ENCODE data around the gene TDO2.

DNA sequence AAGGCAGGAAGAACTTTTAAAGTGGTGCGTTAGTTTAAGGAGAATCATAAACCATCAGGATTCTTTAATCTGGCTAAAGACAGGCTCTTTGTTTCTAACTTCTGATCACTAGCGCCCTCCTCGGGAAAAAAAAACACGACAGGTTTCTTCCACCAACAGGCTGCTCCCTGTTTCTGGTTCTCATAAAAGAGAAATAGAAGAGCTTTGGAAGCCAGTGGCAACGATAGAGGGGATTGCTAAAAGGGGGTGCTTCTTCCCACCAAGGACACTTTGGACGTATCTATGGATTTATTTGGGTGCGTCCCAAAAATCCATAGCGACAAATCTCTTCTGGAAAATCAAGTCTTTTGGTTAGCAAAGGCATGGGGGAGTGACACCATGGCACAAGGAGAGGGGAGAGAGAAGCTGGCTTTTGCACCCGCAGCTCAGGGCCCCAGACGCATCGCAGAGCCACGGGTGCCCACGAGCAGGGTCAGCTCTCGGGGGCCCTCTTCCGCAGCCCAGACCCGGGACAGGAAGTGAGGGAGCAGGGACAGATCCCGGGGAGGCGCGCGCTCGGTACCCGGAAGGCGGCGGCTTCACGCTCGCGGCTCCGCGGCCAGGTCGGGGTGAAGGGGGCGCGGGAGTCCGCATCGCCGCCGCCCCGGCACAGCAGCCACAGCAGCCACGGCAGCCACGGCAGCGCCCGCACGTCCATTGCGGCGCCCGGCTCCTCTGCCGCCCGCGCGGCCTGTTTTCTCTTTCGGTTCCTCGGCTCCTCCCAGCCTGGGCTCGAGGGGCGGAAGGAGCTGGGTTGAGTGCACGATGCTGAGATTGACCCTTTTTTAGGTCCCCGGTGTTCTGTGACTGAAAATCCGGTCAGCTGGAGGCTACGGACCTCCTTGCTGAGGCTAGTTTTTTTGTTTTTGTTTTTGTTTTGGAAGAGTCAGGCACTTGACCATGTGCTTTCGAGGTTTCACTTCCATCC lies 49.9 kb downstream of the TDO2 start, which contains the start of gene CTSO:
- TF ChIP-seq TARDBP (IDR thresholded peaks at IDR 0.05), result no peak
- no peak for TF ChIP-seq ELF4 (IDR thresholded peaks at IDR 0.05)
- TF ChIP-seq, protein P1, sequence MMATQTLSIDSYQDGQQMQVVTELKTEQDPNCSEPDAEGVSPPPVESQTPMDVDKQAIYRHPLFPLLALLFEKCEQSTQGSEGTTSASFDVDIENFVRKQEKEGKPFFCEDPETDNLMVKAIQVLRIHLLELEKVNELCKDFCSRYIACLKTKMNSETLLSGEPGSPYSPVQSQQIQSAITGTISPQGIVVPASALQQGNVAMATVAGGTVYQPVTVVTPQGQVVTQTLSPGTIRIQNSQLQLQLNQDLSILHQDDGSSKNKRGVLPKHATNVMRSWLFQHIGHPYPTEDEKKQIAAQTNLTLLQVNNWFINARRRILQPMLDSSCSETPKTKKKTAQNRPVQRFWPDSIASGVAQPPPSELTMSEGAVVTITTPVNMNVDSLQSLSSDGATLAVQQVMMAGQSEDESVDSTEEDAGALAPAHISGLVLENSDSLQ (IDR thresholded peaks at IDR 0.05), result no peak
- no peak for TF ChIP-seq FOXM1 (IDR thresholded peaks at IDR 0.05; ENCODE audit: borderline replicate concordance)
- TF ChIP-seq HDGF (IDR thresholded peaks at IDR 0.05; ENCODE audit: borderline replicate concordance), result no peak
- no peak for TF ChIP-seq BHLHE40 (IDR thresholded peaks at IDR 0.05; ENCODE audit: borderline replicate concordance)
- no peak for TF ChIP-seq SP1 (IDR thresholded peaks at IDR 0.05)
